Choroid plexus epithelial cell (primary cell): ENCODE measurements around the gene ANKH.

ENCODE experiments used
- DNase-seq: peaks from one replicate; pipeline ENCODE4 v3.0.0-alpha.2; 2010; ENCODE audit warnings: low read depth
- H3K4me3 ChIP-seq: 2 replicates; pipeline ENCODE4 v1.5.1; 2011; ENCODE audit warnings: low read depth, mild to moderate bottlenecking, control low read depth, low read length, moderate library complexity
- TF ChIP-seq, protein P1 (sequence below): conservative IDR thresholded peaks from 2 replicates; pipeline ENCODE4 v1.5.1; 2011; ENCODE audit warnings: low read depth, mild to moderate bottlenecking, control low read depth, inconsistent platforms, low read length, moderate library complexity

ANKH gene

DNA sequence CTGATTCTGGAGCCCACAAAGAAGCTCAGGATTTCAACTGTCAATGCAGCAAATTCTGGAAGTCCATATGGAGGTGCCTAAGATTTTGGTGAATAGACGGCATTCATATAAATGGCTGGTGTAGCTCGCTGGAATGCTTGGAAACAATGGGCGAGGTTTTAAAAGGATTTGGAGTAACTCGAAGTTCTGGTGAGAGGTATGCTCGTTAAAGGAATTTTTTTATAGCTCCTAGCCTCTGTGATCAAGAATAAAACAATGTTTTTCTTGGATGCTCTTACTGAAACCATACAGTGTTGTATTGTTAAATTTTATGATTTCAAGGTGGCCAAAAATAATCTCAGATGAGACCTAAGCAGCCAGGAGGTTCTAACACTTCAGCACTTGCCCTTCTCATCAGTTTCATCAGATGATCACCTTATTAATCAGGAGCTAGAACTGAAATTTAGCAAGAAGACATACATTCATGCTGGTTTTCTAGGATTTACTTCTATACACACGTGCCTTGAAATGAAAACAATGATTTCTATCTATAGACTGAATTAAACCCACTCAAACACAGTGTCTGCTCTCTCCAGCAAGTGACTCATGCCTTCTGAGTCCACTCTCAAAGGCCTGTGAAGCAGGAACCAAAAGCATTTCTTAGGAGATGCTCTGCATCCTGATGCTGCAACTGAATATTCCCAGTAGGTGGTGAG, 127.8 kb downstream of the ANKH start:
- DNase-seq = peak; percentile 39
- no peak overlapping the region for H3K4me3 ChIP-seq

DNA sequence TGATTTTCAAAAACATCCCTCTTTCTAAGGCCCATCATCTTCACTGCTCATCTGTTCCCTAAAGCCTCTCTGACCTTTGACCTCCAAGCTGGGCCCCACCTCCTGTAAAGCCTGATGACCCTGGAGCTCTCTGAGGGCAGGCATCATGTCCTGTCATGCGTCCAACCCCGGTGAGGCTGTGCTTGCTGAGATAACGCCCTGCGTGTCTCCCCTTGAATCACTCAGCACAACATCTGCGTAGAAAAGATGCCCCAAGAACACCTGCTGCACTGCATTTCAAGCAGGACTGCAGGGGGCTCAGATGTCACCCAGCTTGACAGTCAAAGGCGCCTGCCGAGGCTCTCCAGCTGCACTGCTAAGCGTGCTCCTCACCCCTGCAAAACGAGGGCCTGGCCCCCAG, 129.1 kb downstream of the ANKH start:
- H3K4me3 ChIP-seq = no peak overlapping the region
- no peak for DNase-seq
- TF ChIP-seq, protein P1, sequence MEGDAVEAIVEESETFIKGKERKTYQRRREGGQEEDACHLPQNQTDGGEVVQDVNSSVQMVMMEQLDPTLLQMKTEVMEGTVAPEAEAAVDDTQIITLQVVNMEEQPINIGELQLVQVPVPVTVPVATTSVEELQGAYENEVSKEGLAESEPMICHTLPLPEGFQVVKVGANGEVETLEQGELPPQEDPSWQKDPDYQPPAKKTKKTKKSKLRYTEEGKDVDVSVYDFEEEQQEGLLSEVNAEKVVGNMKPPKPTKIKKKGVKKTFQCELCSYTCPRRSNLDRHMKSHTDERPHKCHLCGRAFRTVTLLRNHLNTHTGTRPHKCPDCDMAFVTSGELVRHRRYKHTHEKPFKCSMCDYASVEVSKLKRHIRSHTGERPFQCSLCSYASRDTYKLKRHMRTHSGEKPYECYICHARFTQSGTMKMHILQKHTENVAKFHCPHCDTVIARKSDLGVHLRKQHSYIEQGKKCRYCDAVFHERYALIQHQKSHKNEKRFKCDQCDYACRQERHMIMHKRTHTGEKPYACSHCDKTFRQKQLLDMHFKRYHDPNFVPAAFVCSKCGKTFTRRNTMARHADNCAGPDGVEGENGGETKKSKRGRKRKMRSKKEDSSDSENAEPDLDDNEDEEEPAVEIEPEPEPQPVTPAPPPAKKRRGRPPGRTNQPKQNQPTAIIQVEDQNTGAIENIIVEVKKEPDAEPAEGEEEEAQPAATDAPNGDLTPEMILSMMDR = no peak

More for the DNA sequence above, 127.8 kb downstream of the ANKH start:
- TF ChIP-seq, protein P1 = no peak

DNA sequence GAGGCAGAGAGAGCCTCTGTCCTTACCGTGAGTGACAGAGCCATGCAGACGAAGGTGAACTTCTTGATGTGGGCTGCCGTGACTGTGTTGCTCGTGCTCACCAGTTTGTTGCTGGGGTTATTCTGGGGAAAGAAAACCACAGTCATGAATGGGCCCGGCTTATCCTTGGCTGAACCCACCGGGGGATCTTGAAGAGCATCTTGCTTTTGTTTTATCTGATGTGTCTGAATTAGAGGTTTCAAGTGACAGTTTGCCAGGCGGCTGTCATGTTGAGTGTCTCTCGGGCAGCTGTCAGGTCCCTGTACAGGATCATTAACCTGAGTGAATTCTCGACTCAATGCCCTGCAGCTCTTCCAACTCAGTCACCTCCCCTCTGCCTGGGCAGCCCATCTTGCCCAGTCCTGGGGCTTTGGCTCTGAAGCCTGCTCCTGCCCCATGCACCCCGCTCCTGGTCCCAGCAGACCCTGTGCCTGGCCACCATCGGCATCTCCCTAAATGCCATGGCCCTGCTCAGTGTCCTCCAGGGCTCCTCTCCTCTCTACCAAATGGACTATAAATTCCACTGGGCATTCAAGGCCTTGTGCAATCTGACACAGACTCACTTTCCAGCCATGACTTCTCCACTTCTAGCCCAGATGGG, 129.7 kb downstream of the ANKH start:
- H3K4me3 ChIP-seq = no peak overlapping the region
- DNase-seq = no peak
- TF ChIP-seq, protein P1 = no peak

DNA sequence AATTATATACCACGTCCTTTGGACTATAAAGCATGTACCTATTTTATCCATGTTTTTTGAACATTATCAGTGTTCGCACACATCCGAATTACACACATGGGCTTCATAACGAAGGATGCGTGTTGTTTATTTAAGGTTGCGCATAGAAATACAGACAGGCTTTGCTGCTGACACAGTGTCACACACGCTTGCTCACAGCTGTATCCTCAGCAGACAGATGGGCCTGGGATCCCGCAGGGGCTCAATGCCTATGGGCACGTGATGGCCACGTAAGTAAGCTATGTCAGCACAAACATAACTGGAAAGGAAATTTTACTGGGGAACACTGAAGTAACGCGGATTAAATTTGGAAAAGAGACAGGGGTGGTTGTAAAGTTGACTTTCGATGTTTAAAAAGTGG, 130.4 kb downstream of the ANKH start:
- DNase-seq = no peak
- TF ChIP-seq, protein P1 = no peak
- no peak overlapping the region for H3K4me3 ChIP-seq

DNA sequence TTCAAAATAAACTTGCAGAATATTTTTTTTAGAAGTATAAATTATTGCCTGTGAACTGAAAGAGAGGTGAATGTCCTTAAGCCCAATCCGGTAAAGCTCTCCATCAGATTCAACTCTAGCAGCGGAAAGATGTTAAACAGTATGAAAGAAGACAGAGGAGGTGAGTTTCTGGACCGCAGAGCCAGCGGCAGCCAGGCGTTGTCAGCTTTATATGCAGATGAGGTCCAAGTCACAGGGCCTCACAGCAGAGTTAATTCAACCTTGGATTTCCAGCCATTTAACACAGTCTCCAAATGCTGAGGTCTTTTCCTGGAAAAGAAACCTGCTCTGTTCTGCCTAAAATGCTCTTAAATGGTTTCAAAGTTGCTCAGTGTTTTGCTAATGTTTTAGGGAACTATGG, 131.6 kb downstream of the ANKH start:
- TF ChIP-seq, protein P1 = no peak
- no peak for DNase-seq
- no peak overlapping the region for H3K4me3 ChIP-seq

DNA sequence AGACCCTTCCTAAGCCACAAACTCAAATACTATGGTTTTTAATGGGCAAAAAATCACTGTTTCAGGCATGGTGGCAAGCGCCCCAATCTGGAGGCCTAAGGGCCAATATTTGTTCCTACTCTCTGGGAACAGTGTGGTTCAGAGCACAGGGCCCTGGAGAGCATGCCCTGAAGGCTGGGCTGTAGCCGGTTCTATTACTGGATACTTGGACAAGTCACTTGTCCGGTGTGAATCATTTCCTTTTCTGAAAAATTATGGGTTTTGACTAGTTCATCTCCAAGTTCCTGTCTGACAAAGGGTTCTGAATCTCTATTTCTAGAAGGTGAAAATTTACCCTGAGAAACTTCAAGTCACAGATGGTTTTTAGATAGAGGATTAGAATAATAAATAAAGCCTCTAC, 132.0 kb downstream of the ANKH start:
- no peak overlapping the region for H3K4me3 ChIP-seq
- peak; percentile 60 for DNase-seq
- TF ChIP-seq, protein P1 = no peak

DNA sequence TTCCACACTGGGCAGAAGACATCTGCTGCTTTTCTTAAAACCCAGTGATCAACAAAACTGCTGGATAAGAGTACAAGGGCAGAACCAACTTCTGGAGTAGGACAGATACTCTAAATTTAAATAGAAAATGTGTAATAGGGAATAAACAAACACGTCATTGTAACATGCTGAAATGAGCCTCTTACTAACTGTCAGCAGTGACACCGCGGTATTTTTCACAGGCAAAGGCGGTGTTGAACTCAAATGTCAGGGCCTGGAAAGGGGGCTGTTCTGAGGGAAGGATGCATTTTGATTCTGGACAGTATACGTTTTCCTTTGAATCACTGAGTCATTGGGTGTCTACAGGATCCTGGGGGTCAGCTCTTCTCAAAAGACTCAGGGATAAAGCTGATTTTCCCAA, 133.5 kb downstream of the ANKH start:
- DNase-seq = no peak
- no peak overlapping the region for H3K4me3 ChIP-seq
- TF ChIP-seq, protein P1 = no peak
